ENCODE measurements around the gene FAM240B.

The FAM240B gene

DNA sequence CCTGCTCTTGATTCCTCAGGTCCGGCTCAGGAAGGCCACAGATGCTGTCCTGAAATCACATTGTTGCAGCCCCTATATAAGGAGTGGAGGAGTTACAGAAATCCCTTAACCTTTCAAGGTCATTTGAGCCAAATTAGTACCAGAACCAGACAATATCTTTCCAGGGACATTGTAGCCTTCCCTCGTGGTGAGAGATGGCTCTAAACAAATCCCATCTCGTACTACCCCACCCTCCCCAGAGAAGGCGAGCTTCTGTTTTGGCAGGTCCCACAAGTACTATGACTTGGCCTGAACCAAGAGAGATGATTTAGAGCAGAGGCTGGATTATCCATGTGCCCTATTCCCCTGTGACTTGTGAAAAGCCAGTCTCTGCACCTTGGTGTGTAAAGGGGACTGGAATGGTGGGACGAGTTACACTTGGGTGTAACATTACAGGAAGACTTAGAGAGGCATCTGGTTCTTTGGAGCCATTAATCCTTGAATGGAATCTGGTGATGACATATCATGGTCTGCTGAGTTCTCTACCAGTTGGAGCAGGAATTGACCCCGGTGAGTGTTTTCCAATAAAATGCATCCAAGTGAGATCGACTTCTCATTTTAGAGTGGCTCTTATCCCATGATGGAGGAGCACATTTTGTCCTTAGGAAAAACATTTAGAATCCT is at the start of gene FAM240B:
TSS of gene FAM240B (minus strand) at position 51 of the 663 bp plus-strand sequence. CDS start 16,134 bp downstream, outside the sequence.
- Mint-ChIP-seq H3K27ac (no peak within 1 kb of the TSS), H3K9me3 (no peaks in the 10 kb centered on the region), H3K27me3 (peaks cover 7% of the 10 kb centered on the region), H3K4me1 (ENCODE audit: low read depth) (peaks cover 17% of the 10 kb centered on the region), H3K4me3 (no peak within 1 kb of the TSS), H3K36me3 (ENCODE audit: low read depth) (no peaks in the 10 kb centered on the region)
- intact Hi-C loops (cut with micrococcal nuclease) = no loop called here

GRCh38 chr9:38768351-38768761 is 48.4 kb upstream of the FAM240B start:
- intact Hi-C loops (cut with micrococcal nuclease) = no loop called here
- peaks cover 22% of the 10 kb centered on the region for H3K9me3 Mint-ChIP-seq
- H3K27ac Mint-ChIP-seq = no peak overlapping the region
- no peaks in the 10 kb centered on the region for H3K27me3 Mint-ChIP-seq
- H3K4me3 Mint-ChIP-seq = no peak overlapping the region
- no peaks in the 10 kb centered on the region for H3K4me1 Mint-ChIP-seq (ENCODE audit: low read depth)
- no peaks in the 10 kb centered on the region for H3K36me3 Mint-ChIP-seq (ENCODE audit: low read depth)

GRCh38 chr9:38765101-38765500 is 45.2 kb upstream of the FAM240B start:
- Mint-ChIP-seq H3K27me3 (no peaks in the 10 kb centered on the region), H3K4me3 (no peak overlapping the region), H3K27ac (no peak overlapping the region), H3K4me1 (ENCODE audit: low read depth) (no peaks in the 10 kb centered on the region), H3K9me3 (peaks cover 22% of the 10 kb centered on the region), H3K36me3 (ENCODE audit: low read depth) (no peaks in the 10 kb centered on the region)
- intact Hi-C loops (cut with micrococcal nuclease) = no loop called here

GRCh38 chr9:38761999-38762398 is 42.1 kb upstream of the FAM240B start:
- Mint-ChIP-seq H3K9me3 (peaks cover 10% of the 10 kb centered on the region), H3K27ac (no peak overlapping the region), H3K36me3 (ENCODE audit: low read depth) (no peaks in the 10 kb centered on the region), H3K4me3 (no peak overlapping the region), H3K27me3 (no peaks in the 10 kb centered on the region), H3K4me1 (ENCODE audit: low read depth) (no peaks in the 10 kb centered on the region)
- intact Hi-C loops (cut with micrococcal nuclease) = no loop called here

- Mint-ChIP-seq H3K4me3 (no peak overlapping the region), H3K36me3 (ENCODE audit: low read depth) (no peaks in the 10 kb centered on the region), H3K4me1 (ENCODE audit: low read depth) (no peaks in the 10 kb centered on the region), H3K9me3 (peaks cover 10% of the 10 kb centered on the region), H3K27ac (no peak overlapping the region), H3K27me3 (no peaks in the 10 kb centered on the region)
- intact Hi-C loops (cut with micrococcal nuclease) = no loop called here
These were observed 41.4 kb upstream of the FAM240B start for GRCh38 chr9:38761339-38761738.

- Mint-ChIP-seq H3K9me3 (no peaks in the 10 kb centered on the region), H3K4me1 (ENCODE audit: low read depth) (no peaks in the 10 kb centered on the region), H3K4me3 (no peak overlapping the region), H3K27ac (no peak overlapping the region), H3K36me3 (ENCODE audit: low read depth) (no peaks in the 10 kb centered on the region), H3K27me3 (no peaks in the 10 kb centered on the region)
- intact Hi-C loops (cut with micrococcal nuclease) = no loop called here
These were observed 36.8 kb upstream of the FAM240B start for GRCh38 chr9:38756702-38757101.

GRCh38 chr9:38747941-38748340 is 28.0 kb upstream of the FAM240B start:
- intact Hi-C loops (cut with micrococcal nuclease) = no loop called here
- Mint-ChIP-seq H3K4me3 (no peak overlapping the region), H3K27ac (no peak overlapping the region), H3K27me3 (no peaks in the 10 kb centered on the region), H3K4me1 (ENCODE audit: low read depth) (no peaks in the 10 kb centered on the region), H3K9me3 (no peaks in the 10 kb centered on the region), H3K36me3 (ENCODE audit: low read depth) (no peaks in the 10 kb centered on the region)

- H3K27ac Mint-ChIP-seq = no peak overlapping the region
- no peak overlapping the region for H3K4me3 Mint-ChIP-seq
- H3K36me3 Mint-ChIP-seq (ENCODE audit: low read depth) = no peaks in the 10 kb centered on the region
- intact Hi-C loops (cut with micrococcal nuclease) = no loop called here
- no peaks in the 10 kb centered on the region for H3K27me3 Mint-ChIP-seq
- no peaks in the 10 kb centered on the region for H3K4me1 Mint-ChIP-seq (ENCODE audit: low read depth)
- no peaks in the 10 kb centered on the region for H3K9me3 Mint-ChIP-seq
These were observed 27.1 kb upstream of the FAM240B start for GRCh38 chr9:38747067-38747466.

DNA sequence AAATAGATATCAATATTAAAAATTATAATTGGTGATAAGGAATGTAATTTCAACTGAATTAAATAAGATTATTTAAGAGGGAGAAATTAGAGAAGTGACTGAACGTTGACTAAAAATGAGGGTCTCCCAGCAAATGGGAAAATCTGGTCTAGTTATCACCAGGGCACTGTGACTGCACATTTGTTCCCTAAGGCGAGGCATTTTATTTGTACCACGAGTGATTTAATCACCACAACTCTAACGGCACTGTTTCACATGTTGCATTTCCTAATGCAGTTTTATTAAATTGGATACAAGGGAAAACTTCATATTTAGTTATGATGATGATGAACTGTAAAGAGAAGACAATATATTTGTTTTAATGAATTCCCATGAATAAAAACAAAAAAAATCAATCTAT is 26.4 kb upstream of the FAM240B start:
- no peaks in the 10 kb centered on the region for H3K9me3 Mint-ChIP-seq
- H3K36me3 Mint-ChIP-seq (ENCODE audit: low read depth) = no peaks in the 10 kb centered on the region
- no peaks in the 10 kb centered on the region for H3K4me1 Mint-ChIP-seq (ENCODE audit: low read depth)
- intact Hi-C loops (cut with micrococcal nuclease) = no loop called here
- no peak overlapping the region for H3K27ac Mint-ChIP-seq
- no peak overlapping the region for H3K4me3 Mint-ChIP-seq
- H3K27me3 Mint-ChIP-seq = no peaks in the 10 kb centered on the region

DNA sequence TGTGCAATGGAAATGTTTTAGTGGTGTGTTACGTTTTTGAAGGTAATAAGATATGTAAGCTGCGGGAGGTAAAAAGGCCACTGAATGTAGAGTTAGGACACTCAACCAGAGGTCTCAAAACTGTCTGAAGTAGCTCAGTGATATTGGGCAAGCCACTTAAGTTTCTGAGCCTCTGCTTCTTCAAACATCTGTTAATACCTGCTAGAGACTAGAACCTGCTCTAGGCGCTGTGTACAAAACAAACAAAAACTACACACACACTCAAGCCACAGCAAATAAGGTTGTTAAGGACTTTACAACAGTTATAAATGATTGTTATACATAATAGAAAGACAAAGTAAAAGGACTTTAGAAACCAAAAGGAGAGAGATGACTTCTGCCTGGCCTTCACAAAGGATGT is 24.6 kb upstream of the FAM240B start:
- Mint-ChIP-seq H3K27ac (no peak overlapping the region), H3K27me3 (peaks cover 2% of the 10 kb centered on the region), H3K9me3 (no peaks in the 10 kb centered on the region), H3K36me3 (ENCODE audit: low read depth) (no peaks in the 10 kb centered on the region), H3K4me1 (ENCODE audit: low read depth) (no peaks in the 10 kb centered on the region), H3K4me3 (no peak overlapping the region)
- intact Hi-C loops (cut with micrococcal nuclease) = no loop called here

DNA sequence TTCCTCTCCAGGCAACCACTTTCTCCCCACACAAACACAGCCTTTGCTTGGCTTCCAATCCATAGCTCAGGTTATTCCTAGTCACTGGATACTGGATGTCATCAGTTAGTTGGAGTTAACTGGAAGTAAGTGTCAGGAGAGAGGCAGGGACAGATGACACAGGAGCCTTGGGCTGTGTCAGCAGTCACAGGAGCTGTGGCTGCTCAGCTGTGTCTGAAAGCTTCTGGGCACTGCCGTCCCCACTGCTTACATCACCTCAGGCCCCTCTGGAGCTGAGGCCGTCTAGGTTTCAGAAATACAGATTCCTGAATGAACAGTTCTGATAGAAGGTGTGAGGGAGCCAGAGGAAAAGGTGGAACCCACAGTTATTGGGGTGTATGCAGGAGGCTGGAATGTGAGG is 17.3 kb upstream of the FAM240B start:
- peaks cover 2% of the 10 kb centered on the region for H3K27me3 Mint-ChIP-seq
- H3K4me3 Mint-ChIP-seq = no peak overlapping the region
- H3K36me3 Mint-ChIP-seq (ENCODE audit: low read depth) = no peaks in the 10 kb centered on the region
- intact Hi-C loops (cut with micrococcal nuclease) = no loop called here
- no peaks in the 10 kb centered on the region for H3K4me1 Mint-ChIP-seq (ENCODE audit: low read depth)
- no peak overlapping the region for H3K27ac Mint-ChIP-seq
- no peaks in the 10 kb centered on the region for H3K9me3 Mint-ChIP-seq

GRCh38 chr9:38734831-38735230 is 14.9 kb upstream of the FAM240B start:
- no peaks in the 10 kb centered on the region for H3K4me1 Mint-ChIP-seq (ENCODE audit: low read depth)

GRCh38 chr9:38733503-38733902 is 13.6 kb upstream of the FAM240B start:
- Mint-ChIP-seq H3K27ac (no peak overlapping the region), H3K36me3 (ENCODE audit: low read depth) (no peaks in the 10 kb centered on the region), H3K4me1 (ENCODE audit: low read depth) (no peaks in the 10 kb centered on the region), H3K4me3 (no peak overlapping the region), H3K27me3 (no peaks in the 10 kb centered on the region), H3K9me3 (no peaks in the 10 kb centered on the region)
- intact Hi-C loops (cut with micrococcal nuclease) = no loop called here

More at GRCh38 chr9:38734831-38735230, 14.9 kb upstream of the FAM240B start:
- Mint-ChIP-seq H3K27ac (no peak overlapping the region), H3K36me3 (ENCODE audit: low read depth) (no peaks in the 10 kb centered on the region), H3K9me3 (no peaks in the 10 kb centered on the region), H3K4me3 (no peak overlapping the region), H3K27me3 (no peaks in the 10 kb centered on the region)
- intact Hi-C loops (cut with micrococcal nuclease) = no loop called here

- Mint-ChIP-seq H3K27ac (no peak overlapping the region), H3K9me3 (no peaks in the 10 kb centered on the region), H3K4me1 (ENCODE audit: low read depth) (no peaks in the 10 kb centered on the region), H3K27me3 (no peaks in the 10 kb centered on the region), H3K4me3 (no peak overlapping the region), H3K36me3 (ENCODE audit: low read depth) (no peaks in the 10 kb centered on the region)
- intact Hi-C loops (cut with micrococcal nuclease) = no loop called here
These were observed 13.0 kb upstream of the FAM240B start for GRCh38 chr9:38732885-38733284.

- no peak overlapping the region for H3K27ac Mint-ChIP-seq
- H3K4me3 Mint-ChIP-seq = no peak overlapping the region
- no peaks in the 10 kb centered on the region for H3K9me3 Mint-ChIP-seq
- peaks cover 1% of the 10 kb centered on the region for H3K27me3 Mint-ChIP-seq
- H3K4me1 Mint-ChIP-seq (ENCODE audit: low read depth) = peaks cover 5% of the 10 kb centered on the region
- H3K36me3 Mint-ChIP-seq (ENCODE audit: low read depth) = no peaks in the 10 kb centered on the region
- intact Hi-C loops (cut with micrococcal nuclease) = no loop called here
These were observed 7.6 kb upstream of the FAM240B start for GRCh38 chr9:38727497-38728001.

Data from dendritic cell treated with granulocyte-macrophage colony-stimulating factor and Interleukin-4, amounts not matched to agents 40 ng/mL and 50 ng/mL, for 4 days (primary cell).